Activated CD4-positive, alpha-beta T cell treated with anti-CD3 and anti-CD28 coated beads for 36 hours (primary cell): Measurements from ENCODE around the gene ELFN1. TPM values are rescaled to one million over a fixed set of nuclear protein-coding genes. Genes with fewer than 3 reads are reported as not detected.
"Not testable (repeated sequence)": the region's sequence is repeated elsewhere in the genome, so short reads cannot be mapped to it uniquely, and the experiment has no call there.

ENCODE experiments used
- ATAC-seq: fragments of 200-7000 bp; cut with Tn5 transposase; one replicate; pipeline ENCODE4 v1.10.0; 2021; ENCODE audit warnings: mild to moderate bottlenecking, moderate library complexity
- CTCF ChIA-PET: fragments of 350-600 bp; sonication (Branson Sonifier 250); formaldehyde crosslinking; loops from one replicate; lab custom pipeline; 2021; ENCODE audit warnings: antibody characterized with exemption; lab: Charles Lee
- POLR2A ChIA-PET: fragments of 350-600 bp; sonication (Branson Sonifier 250); formaldehyde crosslinking; loops from one replicate; lab custom pipeline; 2021; ENCODE audit warnings: antibody characterized with exemption, inconsistent platforms; lab: Charles Lee
- DNase-seq: peaks from one replicate; pipeline ENCODE4 v3.0.0-alpha.2; 2020
- H3K27ac Mint-ChIP-seq: one replicate; pipeline ENCODE4 v1.8.0; 2021; ENCODE audit warnings: mixed read lengths
- H3K27me3 Mint-ChIP-seq: one replicate; pipeline ENCODE4 v1.8.0; 2021; ENCODE audit warnings: mixed read lengths
- H3K36me3 Mint-ChIP-seq: one replicate; pipeline ENCODE4 v1.8.0; 2021; ENCODE audit warnings: low read depth, mixed read lengths
- H3K4me1 Mint-ChIP-seq: one replicate; pipeline ENCODE4 v1.8.0; 2021; ENCODE audit warnings: mixed read lengths
- H3K4me3 Mint-ChIP-seq: one replicate; pipeline ENCODE4 v1.8.0; 2021; ENCODE audit warnings: mild to moderate bottlenecking, moderate library complexity, mixed read lengths
- H3K9me3 Mint-ChIP-seq: one replicate; pipeline ENCODE4 v1.8.0; 2021; ENCODE audit warnings: low read depth, mixed read lengths
- intact Hi-C, 2 experiments: fragments of 100-400 bp; cut with DNase I in 1 of 2; cut with micrococcal nuclease in 1 of 2; formaldehyde crosslinking; loops; one replicate each; pipeline versions ENCODE4 v1.14.2 to v1.15.1; 2022 to 2024; cut with DNase I, micrococcal nuclease
- total RNA-seq, 2 experiments: library from RNA; stranded (reverse); gene quantifications; one replicate each; pipeline ENCODE4 v1.2.3, GENCODE V29; 2021

ELFN1 gene
- total RNA-seq, 2 experiments from 2014 or later, result 0.05 to 0.09 TPM

DNA sequence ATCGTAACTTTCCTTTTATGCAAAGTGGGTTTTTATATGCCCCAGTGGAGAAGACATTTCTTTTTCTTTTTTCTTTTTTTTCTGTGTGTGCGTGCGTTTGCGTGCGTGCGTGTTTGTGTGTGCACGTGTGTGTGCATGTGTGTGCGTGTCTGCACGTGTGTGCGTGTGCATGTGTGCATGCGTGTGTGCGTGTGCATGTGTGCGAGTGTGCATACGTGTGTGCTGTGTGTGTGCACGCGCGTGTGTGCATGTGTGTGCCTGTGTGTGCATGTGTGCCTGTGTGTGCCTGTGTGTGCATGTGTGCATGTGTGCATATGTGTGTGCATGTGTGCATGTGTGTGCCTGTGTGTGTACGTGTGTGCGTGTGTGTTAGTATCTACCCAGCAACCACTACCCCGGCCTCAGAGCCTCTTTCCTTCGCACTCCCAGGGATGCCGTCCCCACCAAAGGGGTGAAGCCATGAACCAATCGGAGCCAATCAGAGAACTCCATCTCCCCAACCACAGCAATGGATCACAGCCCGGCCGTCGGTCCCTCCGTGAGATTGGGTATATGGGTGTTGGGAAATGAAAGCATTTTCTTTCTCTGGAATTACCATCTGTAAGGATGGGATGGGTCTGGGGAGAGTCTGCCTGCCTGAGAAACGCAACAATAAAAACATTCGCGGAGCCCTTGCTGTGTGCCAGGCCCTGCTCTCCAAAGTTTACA is 92.3 kb downstream of the ELFN1 start:
- no peaks in the 10 kb centered on the region for H3K4me1 Mint-ChIP-seq
- H3K36me3 Mint-ChIP-seq, result peaks cover 2% of the 10 kb centered on the region
- peaks cover 4% of the 10 kb centered on the region for H3K27me3 Mint-ChIP-seq
- intact Hi-C loops, result no loop called here
- H3K4me3 Mint-ChIP-seq, result no peak overlapping the region
- DNase-seq (no peak), ATAC-seq (no peak)
- H3K9me3 Mint-ChIP-seq, result peaks cover 7% of the 10 kb centered on the region
- POLR2A ChIA-PET, result no interaction called here
- H3K27ac Mint-ChIP-seq, result no peak overlapping the region
- CTCF ChIA-PET, result no interaction called here

DNA sequence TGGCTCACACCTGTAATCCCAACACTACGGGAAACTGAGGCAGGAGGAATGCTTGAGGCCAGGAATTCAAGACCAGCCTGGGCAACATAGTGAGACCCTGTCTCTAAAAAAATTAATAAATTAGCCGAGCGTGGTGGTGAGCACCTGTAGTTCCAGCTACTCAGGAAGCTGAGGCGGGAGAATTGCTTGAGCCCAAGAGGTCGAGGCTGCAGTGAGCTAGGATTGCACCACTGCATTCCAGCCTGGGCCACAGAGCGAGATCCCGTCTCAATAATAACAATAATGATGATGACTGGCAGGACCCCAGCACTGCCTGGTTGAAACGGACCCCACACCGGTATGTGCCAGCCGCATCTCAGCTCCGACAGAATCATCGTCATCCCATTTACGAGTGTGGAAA is 93.0 kb downstream of the ELFN1 start:
- intact Hi-C loops, result no loop called here
- peaks cover 2% of the 10 kb centered on the region for H3K27me3 Mint-ChIP-seq
- H3K9me3 Mint-ChIP-seq, result peaks cover 7% of the 10 kb centered on the region
- ChIA-PET CTCF (no interaction called here), POLR2A (no interaction called here)
- ATAC-seq, result no peak
- H3K36me3 Mint-ChIP-seq, result peaks cover 2% of the 10 kb centered on the region
- H3K27ac Mint-ChIP-seq, result no peak overlapping the region
- no peaks in the 10 kb centered on the region for H3K4me1 Mint-ChIP-seq
- no peak overlapping the region for H3K4me3 Mint-ChIP-seq
- DNase-seq, result no peak

DNA sequence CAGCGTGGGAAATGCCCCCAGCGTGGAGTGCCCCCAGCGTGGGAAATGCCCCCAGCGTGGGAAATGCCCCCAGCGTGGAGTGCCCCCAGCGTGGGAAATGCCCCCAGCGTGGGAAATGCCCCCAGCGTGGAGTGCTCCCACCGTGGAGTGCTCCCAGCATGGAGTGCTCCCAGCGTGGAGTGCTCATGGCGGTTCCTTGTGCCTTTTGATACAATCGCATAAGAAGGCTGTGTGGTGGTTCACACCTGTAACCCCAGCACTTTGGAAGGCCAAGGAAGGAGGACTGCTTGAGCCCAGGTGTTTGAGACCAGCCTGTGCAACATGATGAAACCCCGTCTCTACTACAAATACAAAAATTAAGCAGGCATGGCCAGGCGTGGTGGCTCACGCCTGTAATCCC is 93.8 kb downstream of the ELFN1 start:
- intact Hi-C loops, CTCF ChIA-PET, H3K4me1 Mint-ChIP-seq, H3K4me3 Mint-ChIP-seq, H3K36me3 Mint-ChIP-seq, ATAC-seq, H3K27me3 Mint-ChIP-seq, H3K27ac Mint-ChIP-seq, DNase-seq, POLR2A ChIA-PET, H3K9me3 Mint-ChIP-seq: not testable (repeated sequence)

DNA sequence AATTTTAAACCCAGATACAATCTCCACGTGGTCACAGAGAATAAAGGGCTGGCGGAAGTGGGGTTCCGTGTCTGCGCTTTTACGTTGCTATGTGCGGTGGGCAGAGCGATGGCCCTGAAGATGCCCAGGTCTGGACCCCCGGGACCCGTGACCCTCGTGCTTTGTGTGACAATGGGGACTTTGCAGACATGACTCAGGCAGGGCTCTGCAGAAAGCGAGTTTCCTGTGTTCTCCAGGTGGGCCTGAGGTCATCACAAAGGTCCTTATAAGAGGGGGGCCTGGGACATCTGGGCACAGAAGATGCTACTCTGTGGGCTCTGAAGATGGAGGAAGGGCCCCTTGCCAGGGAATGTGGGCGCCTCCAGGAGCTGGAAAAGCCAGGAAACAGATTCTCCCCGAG is 95.3 kb downstream of the ELFN1 start:
- H3K9me3 Mint-ChIP-seq, result peaks cover 7% of the 10 kb centered on the region
- ATAC-seq, result no peak
- no peaks in the 10 kb centered on the region for H3K27me3 Mint-ChIP-seq
- DNase-seq, result no peak
- POLR2A ChIA-PET, result no interaction called here
- CTCF ChIA-PET, result no interaction called here
- H3K27ac Mint-ChIP-seq, result no peak overlapping the region
- H3K4me3 Mint-ChIP-seq, result no peak overlapping the region
- H3K36me3 Mint-ChIP-seq, result peaks cover 2% of the 10 kb centered on the region
- no peaks in the 10 kb centered on the region for H3K4me1 Mint-ChIP-seq
- intact Hi-C loops, result no loop called here

DNA sequence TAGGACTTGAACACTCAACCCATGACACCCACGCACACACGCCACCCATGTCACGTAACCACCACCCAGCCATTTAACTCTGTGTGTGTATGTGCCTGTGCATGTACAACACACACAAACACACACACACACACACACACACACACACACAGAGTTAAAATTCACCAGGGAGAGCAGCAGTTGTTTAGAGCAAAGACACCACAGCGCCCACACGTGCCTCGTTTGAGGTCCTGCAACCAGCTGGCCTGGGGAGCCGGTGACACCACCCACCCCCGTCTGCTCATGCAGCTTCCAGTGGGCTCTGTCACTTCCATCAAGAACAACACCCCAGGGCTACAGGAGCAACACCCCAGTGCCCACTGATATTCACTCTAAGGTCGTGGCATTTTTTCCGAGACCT is 97.4 kb downstream of the ELFN1 start:
- H3K27me3 Mint-ChIP-seq, result no peaks in the 10 kb centered on the region
- ATAC-seq, result no peak
- H3K9me3 Mint-ChIP-seq, result peaks cover 3% of the 10 kb centered on the region
- no peak for DNase-seq
- ChIA-PET POLR2A (no interaction called here), CTCF (interaction anchor here (1.1 kb wide), 1 partner anchor 9 kb away, joined by 3 read pairs; no protein-coding TSS in a partner anchor)
- H3K4me1 Mint-ChIP-seq, result no peaks in the 10 kb centered on the region
- no peak overlapping the region for H3K27ac Mint-ChIP-seq
- H3K36me3 Mint-ChIP-seq, result peaks cover 2% of the 10 kb centered on the region
- intact Hi-C loops, result no loop called here
- no peak overlapping the region for H3K4me3 Mint-ChIP-seq

DNA sequence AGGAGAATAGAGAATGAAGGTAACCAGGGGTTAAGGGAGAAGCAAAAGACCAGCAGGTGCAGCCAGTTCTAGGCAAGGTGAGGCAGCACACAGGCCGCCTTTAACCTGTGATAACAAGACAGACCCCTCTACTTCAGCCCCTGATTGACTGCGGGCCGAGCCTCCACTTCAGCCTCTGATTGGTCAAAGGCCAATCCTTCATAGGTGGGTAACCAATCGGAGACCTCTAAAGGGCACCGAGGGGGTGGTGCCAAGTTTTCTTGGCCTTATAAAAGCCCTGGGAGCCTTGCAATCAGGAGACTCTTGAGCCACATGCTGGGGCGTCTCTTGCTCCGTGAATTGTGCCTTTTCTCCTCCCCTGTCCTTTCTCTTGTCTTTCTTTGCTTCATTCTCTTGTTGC is 98.8 kb downstream of the ELFN1 start:
- POLR2A ChIA-PET, result no interaction called here
- CTCF ChIA-PET, result no interaction called here
- no peak overlapping the region for H3K4me3 Mint-ChIP-seq

DNA sequence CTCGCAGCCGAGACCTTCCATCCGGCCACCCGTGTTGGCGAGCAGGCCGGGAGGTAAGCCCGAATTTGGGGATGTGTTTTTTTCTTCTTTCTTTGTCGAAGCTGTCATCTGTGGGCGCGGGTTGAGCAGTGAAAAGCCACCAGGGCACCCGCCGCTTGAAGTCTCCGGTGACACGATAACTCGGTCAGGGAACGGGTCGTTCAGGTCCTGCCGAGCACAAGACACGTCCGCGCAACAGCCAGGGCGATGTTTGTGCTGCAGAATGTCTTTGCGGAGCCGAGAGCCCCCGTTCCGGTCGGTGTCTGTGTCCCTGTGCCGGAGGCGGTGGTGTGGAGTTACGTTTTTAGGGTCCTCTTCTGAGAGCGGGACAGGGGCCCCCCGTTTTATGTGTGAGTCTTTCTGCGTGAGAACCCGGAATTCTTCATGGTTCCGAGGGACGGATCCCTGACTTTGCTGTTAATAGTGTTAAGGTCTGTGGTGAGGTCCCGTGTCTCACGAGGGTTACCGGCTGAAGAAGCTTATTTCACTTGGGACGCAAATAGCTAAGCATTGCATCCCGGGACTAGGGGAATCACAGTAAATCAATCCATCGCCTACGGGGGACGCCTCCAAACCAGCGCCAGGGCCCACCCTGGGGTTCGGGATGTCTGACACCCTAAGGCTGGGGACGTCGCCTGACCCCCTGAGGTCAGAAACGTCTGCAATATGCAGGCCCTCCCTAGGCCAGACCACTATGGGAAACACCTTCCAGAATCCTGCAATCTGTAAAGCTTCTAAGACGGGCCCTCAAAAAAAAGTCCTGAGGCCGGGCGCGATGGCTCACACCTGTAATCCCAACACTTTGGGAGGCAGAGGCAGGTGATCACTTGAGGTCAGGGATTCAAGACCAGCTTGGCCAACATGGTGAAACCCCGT is 99.5 kb downstream of the ELFN1 start:
- intact Hi-C loops, result no loop called here
- peaks cover 1% of the 10 kb centered on the region for H3K36me3 Mint-ChIP-seq
- POLR2A ChIA-PET, result no interaction called here
- DNase-seq (no peak), ATAC-seq (no peak)
- CTCF ChIA-PET, result interaction anchor here (0.9 kb wide), 1 partner anchor 11 kb away, joined by 4 read pairs; no protein-coding TSS in a partner anchor
- no peak overlapping the region for H3K27ac Mint-ChIP-seq
- no peaks in the 10 kb centered on the region for H3K27me3 Mint-ChIP-seq
- no peak overlapping the region for H3K4me3 Mint-ChIP-seq
- no peaks in the 10 kb centered on the region for H3K4me1 Mint-ChIP-seq
- peaks cover 8% of the 10 kb centered on the region for H3K9me3 Mint-ChIP-seq

More for the DNA sequence above, 98.8 kb downstream of the ELFN1 start:
- DNase-seq, result no peak
- Mint-ChIP-seq H3K27ac (no peak overlapping the region), H3K27me3 (no peaks in the 10 kb centered on the region), H3K9me3 (peaks cover 6% of the 10 kb centered on the region), H3K4me1 (no peaks in the 10 kb centered on the region), H3K36me3 (no peaks in the 10 kb centered on the region)
- intact Hi-C loops, result no loop called here
- no peak for ATAC-seq

DNA sequence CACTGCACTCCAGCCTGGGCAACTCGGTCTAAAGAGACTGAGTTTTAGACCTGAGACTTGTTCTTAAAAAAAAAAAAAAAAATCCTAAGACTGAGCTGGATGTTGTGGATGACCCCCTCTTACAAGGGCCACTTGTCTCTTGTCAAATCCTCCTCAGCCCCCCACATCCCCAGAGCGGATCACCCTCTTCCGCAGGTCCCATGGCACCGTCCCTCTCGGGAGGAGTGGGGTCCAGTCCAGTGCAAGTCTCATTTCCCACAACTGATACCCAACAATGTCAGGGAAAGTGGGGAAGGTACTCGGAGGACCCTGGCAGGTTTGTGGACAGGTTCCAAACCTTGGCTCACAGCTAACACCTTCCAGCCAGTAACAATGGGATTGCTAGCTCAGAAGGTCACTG is 100.3 kb downstream of the ELFN1 start:
- ChIA-PET CTCF (interaction anchor here (0.9 kb wide), 1 partner anchor 10 kb away, joined by 4 read pairs; no protein-coding TSS in a partner anchor), POLR2A (interaction anchor here (0.6 to 0.7 kb wide), 2 partner anchors 25 to 662 kb away, joined by 3 read pairs; no protein-coding TSS in a partner anchor)
- Mint-ChIP-seq H3K27me3 (no peaks in the 10 kb centered on the region), H3K36me3 (peaks cover 1% of the 10 kb centered on the region), H3K4me3 (no peak overlapping the region), H3K27ac (no peak overlapping the region), H3K9me3 (peaks cover 10% of the 10 kb centered on the region), H3K4me1 (no peaks in the 10 kb centered on the region)
- no peak for DNase-seq
- no peak for ATAC-seq
- intact Hi-C loops, result no loop called here

DNA sequence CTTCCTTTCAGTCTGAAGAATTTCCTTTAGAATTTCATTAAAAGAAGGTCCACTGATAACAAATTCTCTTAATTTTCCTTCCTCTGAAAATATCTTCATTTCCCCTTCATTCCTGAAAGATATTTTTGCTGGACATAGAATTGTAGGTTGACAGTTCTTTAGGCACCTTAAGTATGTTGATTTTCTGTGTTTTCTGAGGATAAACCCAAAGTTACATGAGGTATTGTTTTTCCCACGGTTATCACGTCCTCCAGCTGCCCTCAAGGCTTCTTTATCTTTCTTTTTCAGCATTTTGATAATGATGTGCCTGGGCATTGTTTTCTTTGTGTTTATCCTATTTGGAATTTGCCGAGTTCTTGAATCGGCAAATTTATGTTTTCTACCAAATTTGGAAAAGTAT is 105.3 kb downstream of the ELFN1 start:
- H3K4me3 Mint-ChIP-seq, result no peak overlapping the region
- no peaks in the 10 kb centered on the region for H3K4me1 Mint-ChIP-seq
- POLR2A ChIA-PET, result no interaction called here
- CTCF ChIA-PET, result interaction anchor here (0.6 kb wide), 1 partner anchor 156 kb away, joined by 3 read pairs; no protein-coding TSS in a partner anchor
- DNase-seq (no peak), ATAC-seq (no peak)
- peaks cover 4% of the 10 kb centered on the region for H3K27me3 Mint-ChIP-seq
- H3K36me3 Mint-ChIP-seq, result peaks cover 1% of the 10 kb centered on the region
- H3K9me3 Mint-ChIP-seq, result peaks cover 18% of the 10 kb centered on the region
- H3K27ac Mint-ChIP-seq, result no peak overlapping the region
- intact Hi-C loops, result no loop called here

DNA sequence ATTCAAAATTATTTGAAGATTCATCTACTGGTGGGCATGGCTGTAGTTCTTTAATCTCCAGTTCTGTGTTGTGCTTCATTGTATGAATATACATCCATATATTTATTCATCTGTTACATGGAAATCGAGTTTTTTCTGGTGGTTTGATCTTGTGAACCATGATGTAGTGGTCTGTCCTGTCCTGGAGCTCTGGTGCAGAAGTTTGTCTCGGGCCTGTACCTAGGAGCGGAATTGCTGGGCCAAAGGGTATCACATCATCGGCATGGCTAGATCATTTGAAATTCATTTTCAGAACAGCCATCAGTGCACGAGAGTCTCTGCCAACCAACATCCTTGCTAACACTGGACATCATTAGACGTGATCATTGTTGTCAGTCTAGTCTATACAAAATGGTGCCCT is 107.0 kb downstream of the ELFN1 start:
- ChIA-PET POLR2A (no interaction called here), CTCF (interaction anchor here (0.6 kb wide), 1 partner anchor 14 kb away, joined by 5 read pairs; no protein-coding TSS in a partner anchor)
- no peak for ATAC-seq
- no peak overlapping the region for H3K27ac Mint-ChIP-seq
- H3K9me3 Mint-ChIP-seq, result peaks cover 18% of the 10 kb centered on the region
- intact Hi-C loops, result no loop called here
- no peak overlapping the region for H3K4me3 Mint-ChIP-seq
- DNase-seq, result no peak
- peaks cover 1% of the 10 kb centered on the region for H3K36me3 Mint-ChIP-seq
- no peaks in the 10 kb centered on the region for H3K4me1 Mint-ChIP-seq
- peaks cover 4% of the 10 kb centered on the region for H3K27me3 Mint-ChIP-seq

DNA sequence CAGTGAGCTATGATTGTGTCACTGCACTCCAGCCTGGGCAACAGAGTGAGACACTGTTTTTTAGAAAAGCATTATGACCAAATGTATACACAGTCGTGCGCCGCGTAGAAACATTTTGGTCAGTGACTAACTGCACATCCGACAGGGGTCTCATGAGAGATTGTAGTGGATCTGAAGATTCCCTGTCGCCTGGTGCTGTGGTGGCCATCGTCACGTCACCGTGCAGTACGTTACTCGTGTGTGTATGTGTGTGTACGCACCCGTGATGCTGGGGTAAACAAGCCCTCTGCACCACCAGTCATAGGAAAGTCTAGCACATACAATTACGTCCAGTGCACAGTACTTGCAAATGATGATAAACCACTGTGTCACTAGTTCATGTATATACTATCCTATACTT is 109.4 kb downstream of the ELFN1 start:
- ChIA-PET CTCF (no interaction called here), POLR2A (no interaction called here)
- Mint-ChIP-seq H3K36me3 (no peaks in the 10 kb centered on the region), H3K27me3 (peaks cover 4% of the 10 kb centered on the region), H3K9me3 (peaks cover 10% of the 10 kb centered on the region), H3K4me1 (no peaks in the 10 kb centered on the region), H3K4me3 (no peak overlapping the region), H3K27ac (no peak overlapping the region)
- DNase-seq, result no peak
- no peak for ATAC-seq
- intact Hi-C loops, result no loop called here
